ENCODE data around the gene LSM2.

DNA sequence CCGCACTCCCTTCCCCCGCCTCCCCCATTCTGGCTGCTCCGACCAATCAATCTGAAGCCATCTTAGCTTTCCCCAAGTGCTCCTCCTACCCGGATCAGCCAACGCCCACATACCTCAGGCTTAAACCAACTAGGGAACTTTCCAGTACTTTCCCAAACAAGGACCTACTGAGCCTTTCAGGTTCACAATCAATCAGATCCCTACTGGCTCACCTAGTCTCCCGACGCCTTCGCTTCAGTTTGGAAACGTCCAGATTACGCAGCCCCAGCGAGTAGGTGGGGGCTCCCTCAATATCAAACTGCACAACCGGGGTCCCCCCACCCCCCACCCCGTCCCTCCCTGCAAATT, 7.9 kb upstream of the LSM2 start:
- no peak for TF ChIP-seq POLR2AphosphoS5 (IDR thresholded peaks at IDR 0.05; ENCODE audit: low read depth, low read length)
- no peak for TF ChIP-seq SIN3A (IDR thresholded peaks at IDR 0.05; ENCODE audit: borderline replicate concordance, insufficient read depth, low read length)
